ENCODE data around the gene URI1. TPM values are rescaled to one million over a fixed set of nuclear protein-coding genes. Genes with fewer than 3 reads are reported as not detected.

URI1 gene
- polyA plus RNA-seq, 1 donor (not counting 4 experiments of a cell fraction or from before 2014, with no cell fraction given): 98.6 TPM

DNA sequence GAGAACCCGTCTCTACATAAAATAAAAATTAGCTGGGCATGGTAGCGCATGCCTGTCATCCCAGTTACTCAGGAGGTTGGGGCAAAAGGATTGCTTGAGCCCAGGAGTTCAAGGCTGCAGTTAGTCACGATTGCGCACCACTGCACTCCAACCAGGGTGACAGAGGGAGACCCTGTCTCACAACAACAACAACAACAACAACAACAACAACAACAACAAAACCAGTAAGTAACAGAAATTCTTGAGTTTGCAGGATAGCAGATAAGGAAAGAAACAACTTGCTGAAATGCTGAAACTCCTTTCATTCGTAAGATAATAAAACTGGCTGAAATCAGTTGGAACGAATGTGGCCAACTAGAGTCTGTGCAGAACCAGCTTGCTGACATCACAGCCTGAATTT is 23.1 kb upstream of the URI1 start:
- no peak for FAIRE-seq
- dilution Hi-C loops (cut with MboI; ENCODE audit: extremely low pct_ligation_motif_present, low sequenced_read_pairs): no loop called here
- H4K20me1 ChIP-seq (ENCODE audit: control insufficient read depth, extremely low read depth, insufficient read depth, low read length): no peaks in the 10 kb centered on the region
- no peaks in the 10 kb centered on the region for H3K9me1 ChIP-seq (ENCODE audit: control insufficient read depth, extremely low read depth, insufficient read depth, low read length)
- no peaks in the 10 kb centered on the region for H3K36me3 ChIP-seq (ENCODE audit: control insufficient read depth in 2 of 2, extremely low read depth in 1 of 2, insufficient read depth in 2 of 2, low read length in 2 of 2)
- no peak overlapping the region for H3K4me2 ChIP-seq (ENCODE audit: control insufficient read depth, extremely low read depth, insufficient read depth, low read depth, low read length)
- no peaks in the 10 kb centered on the region for H3K9me3 ChIP-seq (ENCODE audit: control insufficient read depth, low read depth, low read length)
- H3K4me1 ChIP-seq (ENCODE audit: control insufficient read depth, extremely low read depth, insufficient read depth, low read length): no peaks in the 10 kb centered on the region
- no peak overlapping the region for H3K4me3 ChIP-seq (ENCODE audit: control insufficient read depth in 2 of 3, extremely low read depth in 1 of 3, insufficient read depth in 2 of 3, low read depth in 1 of 3, low read length in 3 of 3)
- no peak overlapping the region for H2AFZ ChIP-seq (ENCODE audit: control insufficient read depth, low read length)
- no peak for DNase-seq (ENCODE audit: low read depth, low spot score)
- H3K9ac ChIP-seq (ENCODE audit: control insufficient read depth, extremely low read depth, insufficient read depth, low read length): no peak overlapping the region
- H3K27ac ChIP-seq (ENCODE audit: control insufficient read depth, insufficient read depth, low read length): no peak overlapping the region
- no peaks in the 10 kb centered on the region for H3K79me2 ChIP-seq (ENCODE audit: control insufficient read depth, insufficient read depth, low read length)
- no peaks in the 10 kb centered on the region for H3K27me3 ChIP-seq (ENCODE audit: control insufficient read depth, extremely low read depth, insufficient read depth, low read length)
- TF ChIP-seq CTCF (optimal IDR thresholded peaks at IDR 0.05 in 1 of 3, IDR thresholded peaks at IDR 0.05 in 1 of 3, conservative IDR thresholded peaks at IDR 0.05 in 1 of 3; ENCODE audit: extremely low read depth in 1 of 3, insufficient read depth in 2 of 3, low read length in 3 of 3) (no peak), EZH2 (IDR thresholded peaks at IDR 0.05; ENCODE audit: low read length) (no peak)

DNA sequence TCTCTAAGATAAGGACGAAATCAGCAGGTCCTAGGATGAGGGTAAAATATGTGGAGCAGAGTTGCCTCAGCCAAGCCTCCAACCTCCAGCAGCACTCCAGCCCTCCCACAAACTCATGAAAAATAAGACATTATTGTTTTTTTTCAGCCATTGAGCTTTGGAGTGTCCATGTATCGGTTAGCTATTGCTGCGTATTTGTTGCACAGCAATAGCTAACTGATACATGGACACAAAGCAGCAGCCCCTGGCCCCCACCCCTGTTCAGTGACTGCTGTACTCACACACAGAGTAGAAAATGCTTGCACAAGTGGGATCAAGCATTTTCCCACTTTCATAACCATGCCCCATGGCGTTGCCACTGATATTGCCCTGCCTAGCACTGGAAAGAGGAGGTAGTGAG is 19.1 kb upstream of the URI1 start:
- H2AFZ ChIP-seq (ENCODE audit: control insufficient read depth, low read length): no peak overlapping the region
- H3K36me3 ChIP-seq (ENCODE audit: control insufficient read depth in 2 of 2, extremely low read depth in 1 of 2, insufficient read depth in 2 of 2, low read length in 2 of 2): no peaks in the 10 kb centered on the region
- no peak for TF ChIP-seq EZH2 (IDR thresholded peaks at IDR 0.05; ENCODE audit: low read length)
- no peak for TF ChIP-seq CTCF (optimal IDR thresholded peaks at IDR 0.05 in 1 of 3, IDR thresholded peaks at IDR 0.05 in 1 of 3, conservative IDR thresholded peaks at IDR 0.05 in 1 of 3; ENCODE audit: extremely low read depth in 1 of 3, insufficient read depth in 2 of 3, low read length in 3 of 3)
- dilution Hi-C loops (cut with MboI; ENCODE audit: extremely low pct_ligation_motif_present, low sequenced_read_pairs): no loop called here
- no peak for FAIRE-seq
- DNase-seq (ENCODE audit: low read depth, low spot score): no peak
- no peak overlapping the region for H3K27ac ChIP-seq (ENCODE audit: control insufficient read depth, insufficient read depth, low read length)
- no peak overlapping the region for H3K9ac ChIP-seq (ENCODE audit: control insufficient read depth, extremely low read depth, insufficient read depth, low read length)
- no peaks in the 10 kb centered on the region for H4K20me1 ChIP-seq (ENCODE audit: control insufficient read depth, extremely low read depth, insufficient read depth, low read length)
- H3K4me1 ChIP-seq (ENCODE audit: control insufficient read depth, extremely low read depth, insufficient read depth, low read length): no peaks in the 10 kb centered on the region
- no peaks in the 10 kb centered on the region for H3K79me2 ChIP-seq (ENCODE audit: control insufficient read depth, insufficient read depth, low read length)
- no peak overlapping the region for H3K4me3 ChIP-seq (ENCODE audit: control insufficient read depth in 2 of 3, extremely low read depth in 1 of 3, insufficient read depth in 2 of 3, low read depth in 1 of 3, low read length in 3 of 3)
- H3K4me2 ChIP-seq (ENCODE audit: control insufficient read depth, extremely low read depth, insufficient read depth, low read depth, low read length): no peak overlapping the region
- H3K27me3 ChIP-seq (ENCODE audit: control insufficient read depth, extremely low read depth, insufficient read depth, low read length): no peaks in the 10 kb centered on the region
- H3K9me3 ChIP-seq (ENCODE audit: control insufficient read depth, low read depth, low read length): no peaks in the 10 kb centered on the region
- no peaks in the 10 kb centered on the region for H3K9me1 ChIP-seq (ENCODE audit: control insufficient read depth, extremely low read depth, insufficient read depth, low read length)

Measured in keratinocyte (primary cell).